HCT116 (cell line): ENCODE measurements around the gene DDX3X. TPM values are rescaled to one million over a fixed set of nuclear protein-coding genes. Genes with fewer than 3 reads are reported as not detected.

Experiments used
- ATAC-seq: fragments of 200-7000 bp; cut with Tn5 transposase; 2 replicates; pipeline ENCODE4 v1.9.1; 2020; ENCODE audit warnings: mild to moderate bottlenecking, moderate library complexity
- BruUV-seq: library from RNA; stranded (reverse); fragments of 400-500 nt; replicated peaks from 2 replicates; lab custom pipeline; 2021; lab: Mats Ljungman, UMichigan
- CTCF ChIA-PET: fragments of 300-600 bp; sonication (Branson Sonifier 250); formaldehyde crosslinking; loops from one replicate; lab custom pipeline; 2021; ENCODE audit warnings: antibody characterized with exemption; lab: Charles Lee
- POLR2A ChIA-PET: fragments of 300-600, 350-600 bp; sonication (Branson Sonifier 250); formaldehyde crosslinking; loops from one replicate; lab custom pipeline; 2021; ENCODE audit warnings: antibody characterized with exemption; lab: Charles Lee
- RAD21 ChIA-PET, 2 experiments: fragments of 300-600 bp; sonication (Branson Sonifier 250); formaldehyde crosslinking; loops; one replicate each; lab custom pipeline; 2023; ENCODE audit warnings: low total read pairs in 2 of 2; ENCODE audit not compliant: uncharacterized antibody in 2 of 2, unreplicated experiment in 2 of 2, low non-redundant PET in 1 of 2; lab: Charles Lee
- DNase-seq: peaks from one replicate; pipeline ENCODE4 v3.0.0-alpha.2; 2010; ENCODE audit warnings: low read depth, low spot score
- H2AFZ ChIP-seq: fragments of 200-600 bp; shearing (Covaris generic), sonication (generic); 2 replicates; pipeline ENCODE4 v1.6.1; 2017; ENCODE audit warnings: low read depth, mixed run types, mixed read lengths, antibody characterized with exemption, low read length; ENCODE audit not compliant: poor library complexity, severe bottlenecking
- H3K27ac ChIP-seq: 2 replicates; pipeline ENCODE4 v1.5.1; 2012; ENCODE audit warnings: low read depth, low read length
- H3K27me3 ChIP-seq: fragments of 200-600 bp; sonication (generic); 2 replicates; pipeline ENCODE4 v1.6.1; 2016; ENCODE audit warnings: mixed run types, low read length, mixed read lengths; ENCODE audit not compliant: insufficient read depth
- H3K36me3 ChIP-seq, 2 experiments: fragments of 200-500 bp in 1 of 2; fragments of 200-600 bp in 1 of 2; sonication (Bioruptor generic) in 1 of 2; sonication (generic) in 1 of 2; 2 replicates each; pipeline versions ENCODE4 v1.5.1 to v1.6.1; 2014 to 2016; ENCODE audit warnings: low read length in 2 of 2, inconsistent platforms in 1 of 2, mixed read lengths in 1 of 2, mixed run types in 1 of 2; ENCODE audit not compliant: insufficient read depth in 2 of 2, control insufficient read depth in 1 of 2
- H3K4me1 ChIP-seq, 2 experiments: fragments of 200-600 bp in 1 of 2; sonication (generic) in 1 of 2; 2 replicates each; pipeline versions ENCODE4 v1.5.1 to v1.6.1; 2012 to 2017; ENCODE audit warnings: low read length in 2 of 2, inconsistent platforms in 1 of 2, mild to moderate bottlenecking in 1 of 2, mixed read lengths in 1 of 2, mixed run types in 1 of 2, moderate library complexity in 1 of 2; ENCODE audit not compliant: insufficient read depth in 2 of 2, control insufficient read depth in 1 of 2
- H3K4me2 ChIP-seq: fragments of 200-600 bp; sonication (generic); 2 replicates; pipeline ENCODE4 v1.6.1; 2017; ENCODE audit warnings: mixed run types, low read length, mixed read lengths
- H3K4me3 ChIP-seq, 2 experiments: fragments of 200-600 bp in 1 of 2; sonication (generic) in 1 of 2; replicated peaks in 1 of 2; 2 replicates each; pipeline ENCODE4 v1.5.1; 2011 to 2016; ENCODE audit warnings: low read length in 2 of 2, control low read depth in 1 of 2, low read depth in 1 of 2, mild to moderate bottlenecking in 1 of 2, mixed read lengths in 1 of 2, mixed run types in 1 of 2
- H3K79me2 ChIP-seq: fragments of 200-600 bp; sonication (generic); 2 replicates; pipeline ENCODE4 v1.6.1; 2017; ENCODE audit warnings: mild to moderate bottlenecking, mixed run types, low read length, moderate library complexity, mixed read lengths; ENCODE audit not compliant: insufficient read depth
- H3K9ac ChIP-seq: fragments of 200-600 bp; sonication (generic); 2 replicates; pipeline ENCODE4 v1.6.1; 2016; ENCODE audit warnings: low read length, mixed read lengths
- H3K9me2 ChIP-seq: fragments of 200-600 bp; sonication (generic), shearing (Covaris generic); 2 replicates; pipeline ENCODE4 v1.6.1; 2017; ENCODE audit warnings: mixed run types, mild to moderate bottlenecking, moderate library complexity; ENCODE audit not compliant: insufficient read depth
- H3K9me3 ChIP-seq, 2 experiments: fragments of 200-500 bp in 1 of 2; fragments of 200-600 bp in 1 of 2; sonication (Bioruptor generic) in 1 of 2; sonication (generic) in 1 of 2; 2 replicates each; pipeline ENCODE4 v1.6.1; 2014 to 2017; ENCODE audit warnings: low read length in 2 of 2, mixed read lengths in 2 of 2, inconsistent platforms in 1 of 2, low read depth in 1 of 2, mild to moderate bottlenecking in 1 of 2, mixed run types in 1 of 2, moderate library complexity in 1 of 2; ENCODE audit not compliant: control insufficient read depth in 1 of 2, insufficient read depth in 1 of 2
- H4K20me1 ChIP-seq: fragments of 200-600 bp; sonication (generic), shearing (Covaris generic); 2 replicates; pipeline ENCODE4 v1.6.1; 2017; ENCODE audit warnings: mixed run types, mild to moderate bottlenecking, moderate library complexity; ENCODE audit not compliant: insufficient read depth
- CTCF ChIP-seq, 3 experiments: fragments of 200-600 bp in 1 of 3; sonication (generic) in 1 of 3; IDR thresholded peaks in 2 of 3; conservative IDR thresholded peaks in 1 of 3; 2 replicates each; pipeline ENCODE4 v1.5.1; 2012 to 2017; ENCODE audit warnings: low read depth in 2 of 3, low read length in 2 of 3, antibody characterized with exemption in 1 of 3, borderline replicate concordance in 1 of 3, control low read depth in 1 of 3, mild to moderate bottlenecking in 1 of 3, mixed read lengths in 1 of 3, mixed run types in 1 of 3, moderate library complexity in 1 of 3; ENCODE audit not compliant: insufficient read depth in 1 of 3
- EGR1 ChIP-seq: IDR thresholded peaks from 2 replicates; pipeline ENCODE4 v1.6.1; 2012; ENCODE audit warnings: low read depth
- ELF1 ChIP-seq: IDR thresholded peaks from 2 replicates; pipeline ENCODE4 v1.6.1; 2012; ENCODE audit warnings: low read depth, borderline replicate concordance
- EZH2 ChIP-seq: fragments of 200-600 bp; sonication (generic); IDR thresholded peaks from 2 replicates; pipeline ENCODE4 v1.6.1; 2017; ENCODE audit warnings: antibody characterized with exemption, mixed run types
- FOSL1 ChIP-seq: IDR thresholded peaks from 2 replicates; pipeline ENCODE4 v1.6.1; 2012; ENCODE audit warnings: low read depth
- POLR2A ChIP-seq: IDR thresholded peaks from 2 replicates; pipeline ENCODE4 v1.7.0; 2011; ENCODE audit warnings: borderline replicate concordance; ENCODE audit not compliant: insufficient read depth, insufficient read length; ENCODE audit errors: extremely low read depth
- POLR2AphosphoS5 ChIP-seq: IDR thresholded peaks from 2 replicates; pipeline ENCODE4 v1.6.1; 2011; ENCODE audit warnings: mild to moderate bottlenecking, low read depth, low read length, moderate library complexity
- RAD21 ChIP-seq: IDR thresholded peaks from 2 replicates; pipeline ENCODE4 v1.6.1; 2012; ENCODE audit warnings: low read depth, mild to moderate bottlenecking
- SIN3A ChIP-seq: IDR thresholded peaks from 2 replicates; pipeline ENCODE4 v1.6.1; 2012; ENCODE audit warnings: low read depth
- SP1 ChIP-seq: IDR thresholded peaks from 2 replicates; pipeline ENCODE4 v1.6.1; 2012; ENCODE audit warnings: low read depth
- ZBTB33 ChIP-seq: IDR thresholded peaks from 2 replicates; pipeline ENCODE4 v1.6.1; 2011; ENCODE audit warnings: mild to moderate bottlenecking, low read length, moderate library complexity; ENCODE audit not compliant: insufficient replicate concordance; ENCODE audit errors: extremely low read depth
- ZFX ChIP-seq: fragments of 450-650 bp; IDR thresholded peaks from 2 replicates; pipeline ENCODE4 v1.6.1; 2017
- ZNF274 ChIP-seq: fragments of 200-500 bp; sonication (Bioruptor generic); IDR thresholded peaks from 2 replicates; pipeline ENCODE4 v1.6.1; 2014; ENCODE audit warnings: mild to moderate bottlenecking, low read depth, low read length, inconsistent platforms
- intact Hi-C: fragments of 100-400 bp; cut with micrococcal nuclease; formaldehyde crosslinking; loops from 2 replicates; pipeline ENCODE4 v1.10.0; 2022
- total RNA-seq: library from RNA; stranded (reverse); gene quantifications from one replicate; pipeline ENCODE4 v1.2.1, GENCODE V29; 2021; ENCODE audit not compliant: unreplicated experiment

The DDX3X gene
- total RNA-seq, 1 experiment from 2014 or later, result 253 TPM

DNA sequence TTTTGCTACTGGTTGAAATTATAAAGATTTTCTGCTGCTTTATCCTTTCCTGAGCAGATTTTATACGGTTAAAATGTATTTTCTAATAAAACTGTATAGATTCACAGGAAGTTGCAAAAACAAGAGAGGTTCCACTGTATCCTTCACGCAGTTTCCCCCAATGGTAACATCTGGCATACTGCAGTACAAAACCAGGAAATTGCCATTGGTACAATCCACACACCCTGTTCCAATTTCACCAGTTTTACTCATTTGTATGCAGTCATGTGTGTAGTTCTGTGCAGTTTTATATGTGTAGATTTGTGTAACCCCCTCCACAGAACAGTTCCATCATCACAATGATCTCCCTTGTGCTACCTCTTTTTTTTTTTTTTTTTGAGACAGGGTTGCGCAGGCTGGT, 20.0 kb downstream of the DDX3X start:
- Histone ChIP-seq H3K4me2 (no peak overlapping the region), H4K20me1 (no peaks in the 10 kb centered on the region), H3K4me3 (no peak overlapping the region), H3K9me2 (no peaks in the 10 kb centered on the region), H3K79me2 (no peaks in the 10 kb centered on the region), H3K36me3 (no peaks in the 10 kb centered on the region), H2AFZ (no peak overlapping the region), H3K9me3 (no peaks in the 10 kb centered on the region), H3K9ac (no peak overlapping the region), H3K27me3 (no peaks in the 10 kb centered on the region), H3K27ac (no peak overlapping the region), H3K4me1 (no peaks in the 10 kb centered on the region)
- no peak for DNase-seq
- CTCF ChIA-PET, result no interaction called here
- TF ChIP-seq ZFX (no peak), CTCF (IDR thresholded peaks at IDR 0.05 in 2 of 3, conservative IDR thresholded peaks at IDR 0.05 in 1 of 3; ENCODE audit: borderline replicate concordance in 1 of 3, insufficient read depth in 1 of 3, low read depth in 2 of 3, low read length in 2 of 3) (no peak), RAD21 (no peak), ZBTB33 (no peak), SIN3A (no peak), SP1 (no peak), ZNF274 (no peak), POLR2AphosphoS5 (no peak), EGR1 (no peak), EZH2 (no peak), POLR2A (no peak), FOSL1 (no peak), ELF1 (no peak)
- RAD21 ChIA-PET, result no interaction called here
- BruUV-seq, result no TSS peak
- no peak for ATAC-seq
- intact Hi-C loops, result no loop called here
- POLR2A ChIA-PET, result interaction anchor here (0.6 kb wide), 2 partner anchors 10 to 16 kb away, joined by 3 to 4 read pairs; no protein-coding TSS in a partner anchor
